SK-N-MC (cell line): Measurements from ENCODE around the gene TGFB2.

Experiments
- DNase-seq: peaks from one replicate; pipeline ENCODE4 v3.0.0-alpha.2; 2011; ENCODE audit warnings: low read depth, low spot score
- H3K27ac ChIP-seq: fragments of 200-600 bp; sonication (generic); 2 replicates; pipeline ENCODE4 v1.5.1; 2016; ENCODE audit warnings: mixed run types
- H3K36me3 ChIP-seq: fragments of 200-600 bp; sonication (generic); 2 replicates; pipeline ENCODE4 v1.6.1; 2017; ENCODE audit warnings: antibody characterized with exemption, low read length, mixed read lengths; ENCODE audit not compliant: insufficient read depth
- H3K4me3 ChIP-seq: fragments of 200-600 bp; sonication (generic); 2 replicates; pipeline ENCODE4 v1.5.1; 2016
- H3K9ac ChIP-seq: fragments of 200-600 bp; sonication (generic); 2 replicates; pipeline ENCODE4 v1.8.0; 2017; ENCODE audit warnings: mixed run types, mixed read lengths; ENCODE audit not compliant: insufficient read length
- H3K9me3 ChIP-seq: fragments of 200-600 bp; sonication (generic); 2 replicates; pipeline ENCODE4 v1.6.1; 2017; ENCODE audit warnings: low read depth, mild to moderate bottlenecking, antibody characterized with exemption, low read length, moderate library complexity, mixed read lengths
- EZH2 ChIP-seq: fragments of 200-600 bp; sonication (generic); IDR thresholded peaks from one replicate; pipeline ENCODE4 v1.6.1; 2017; ENCODE audit warnings: antibody characterized with exemption
- FOXP2 ChIP-seq: optimal IDR thresholded peaks from 2 replicates; pipeline ENCODE3; 2011; ENCODE audit warnings: mild to moderate bottlenecking, moderate library complexity; ENCODE audit not compliant: insufficient read depth; ENCODE audit errors: extremely low read length, control extremely low read depth
- POLR2AphosphoS5 ChIP-seq: IDR thresholded peaks from 2 replicates; pipeline ENCODE4 v1.6.1; 2012; ENCODE audit warnings: mild to moderate bottlenecking, low read depth, low read length, borderline replicate concordance

TGFB2 gene

DNA sequence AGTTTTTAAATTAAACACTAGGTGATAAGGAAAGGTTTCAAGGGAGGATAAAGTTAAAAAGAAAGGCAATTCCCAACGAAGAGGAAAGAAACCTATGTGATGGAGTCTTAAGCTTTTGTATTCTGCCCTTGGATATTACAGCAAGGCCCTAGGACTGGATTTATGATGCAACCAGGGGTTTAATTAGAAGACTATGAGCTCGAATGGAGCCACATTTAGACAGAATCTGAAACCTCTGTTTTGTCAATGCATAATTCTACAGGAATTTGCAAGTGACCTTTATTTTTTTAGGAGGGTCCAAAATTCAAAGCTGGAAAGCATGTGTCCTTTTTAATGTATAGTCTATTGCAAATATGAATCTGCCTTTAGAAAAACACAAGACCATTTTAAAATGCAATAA lies 37.9 kb downstream of the TGFB2 start:
- Histone ChIP-seq H3K9me3 (no peaks in the 10 kb centered on the region), H3K36me3 (no peaks in the 10 kb centered on the region), H3K9ac (no peak overlapping the region), H3K4me3 (no peak overlapping the region), H3K27ac (peak overlapping the region; percentile 37; the same call in 1 of the 2 replicates)
- DNase-seq: no peak
- TF ChIP-seq POLR2AphosphoS5 (no peak), EZH2 (no peak), FOXP2 (no peak)

DNA sequence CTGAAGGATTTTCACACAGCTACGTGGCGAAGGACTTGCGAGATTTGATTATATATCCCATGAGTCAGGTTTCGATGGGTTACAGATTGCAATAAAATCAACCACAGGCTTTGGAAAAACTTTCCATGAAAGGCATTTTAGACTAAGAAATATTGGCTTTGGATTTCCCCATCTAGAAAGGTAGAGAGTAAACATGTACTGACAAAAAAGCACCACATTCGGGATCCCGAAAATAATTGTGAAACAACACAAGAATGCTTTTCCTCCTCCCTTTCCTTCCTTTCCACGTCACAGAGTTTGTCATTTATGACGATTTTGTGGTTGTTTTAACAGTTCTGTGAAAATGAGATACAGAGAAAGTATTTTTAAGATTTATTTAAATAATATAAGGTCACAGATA lies 38.5 kb downstream of the TGFB2 start:
- no peaks in the 10 kb centered on the region for H3K9me3 ChIP-seq
- no peak overlapping the region for H3K9ac ChIP-seq
- no peak for DNase-seq
- no peaks in the 10 kb centered on the region for H3K36me3 ChIP-seq
- H3K27ac ChIP-seq: peak overlapping the region; percentile 37
- TF ChIP-seq EZH2 (no peak), POLR2AphosphoS5 (no peak), FOXP2 (no peak)
- H3K4me3 ChIP-seq: 0 out of 2 replicates have a peak overlapping the region, but pooled peaks have one; percentile 21

GRCh38 chr1:218384581-218384993 lies 39.5 kb downstream of the TGFB2 start:
- TF ChIP-seq FOXP2 (no peak), EZH2 (no peak), POLR2AphosphoS5 (no peak)
- DNase-seq: no peak
- Histone ChIP-seq H3K4me3 (no peak overlapping the region), H3K36me3 (no peaks in the 10 kb centered on the region), H3K9me3 (no peaks in the 10 kb centered on the region), H3K9ac (no peak overlapping the region), H3K27ac (no peak overlapping the region)

GRCh38 chr1:218388591-218388990 lies 43.5 kb downstream of the TGFB2 start:
- H3K9me3 ChIP-seq: no peaks in the 10 kb centered on the region
- H3K36me3 ChIP-seq: no peaks in the 10 kb centered on the region
- H3K9ac ChIP-seq: no peak overlapping the region
- TF ChIP-seq FOXP2 (no peak), EZH2 (no peak), POLR2AphosphoS5 (no peak)
- DNase-seq: no peak
- no peak overlapping the region for H3K27ac ChIP-seq
- no peak overlapping the region for H3K4me3 ChIP-seq

DNA sequence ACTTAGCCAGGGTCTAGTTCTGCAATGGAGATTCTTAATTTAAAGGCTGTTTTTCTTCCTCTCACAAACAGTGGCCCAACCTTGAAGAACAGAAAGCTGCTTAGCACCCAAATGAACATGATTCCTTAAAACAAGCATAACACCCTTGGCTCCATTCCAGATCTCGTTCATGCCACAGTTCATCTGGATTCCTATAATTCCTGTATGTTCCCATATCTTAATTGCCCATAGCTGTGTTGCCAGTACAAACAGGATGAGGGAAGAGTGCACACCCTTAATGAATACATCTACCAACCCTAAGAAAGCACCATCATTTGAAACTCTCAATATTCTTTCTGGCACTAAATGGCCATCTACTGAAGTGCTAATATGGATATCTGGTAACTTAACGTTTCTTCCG lies 45.5 kb downstream of the TGFB2 start:
- H3K4me3 ChIP-seq: 0 out of 2 replicates have a peak overlapping the region, but pooled peaks have one; percentile 20
- no peak overlapping the region for H3K27ac ChIP-seq
- H3K9ac ChIP-seq: no peak overlapping the region
- H3K9me3 ChIP-seq: no peaks in the 10 kb centered on the region
- no peaks in the 10 kb centered on the region for H3K36me3 ChIP-seq
- TF ChIP-seq FOXP2: no peak
- TF ChIP-seq EZH2: no peak
- no peak for TF ChIP-seq POLR2AphosphoS5
- DNase-seq: no peak

DNA sequence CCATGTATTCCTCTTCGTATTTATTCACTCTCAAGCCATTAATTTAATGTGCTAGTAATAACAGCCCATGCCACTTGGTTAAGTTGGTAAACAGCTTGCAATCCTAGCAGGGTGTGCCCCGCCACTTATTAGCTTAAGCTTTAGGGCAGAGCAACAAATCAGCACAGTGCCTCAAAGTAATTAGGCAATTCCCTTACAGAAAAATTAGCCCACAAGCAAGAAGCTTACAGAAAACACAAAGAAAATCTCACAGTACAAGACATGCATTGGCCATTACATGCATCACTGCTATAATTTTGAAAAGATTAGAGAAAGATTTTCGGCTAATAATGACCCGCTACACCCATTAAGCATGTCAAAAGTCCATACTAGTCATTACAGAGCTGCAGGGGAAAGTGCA lies 47.6 kb downstream of the TGFB2 start:
- H3K27ac ChIP-seq: no peak overlapping the region
- no peak for DNase-seq
- TF ChIP-seq EZH2: no peak
- TF ChIP-seq POLR2AphosphoS5: no peak
- no peak for TF ChIP-seq FOXP2
- no peak overlapping the region for H3K9ac ChIP-seq
- no peaks in the 10 kb centered on the region for H3K9me3 ChIP-seq
- no peaks in the 10 kb centered on the region for H3K36me3 ChIP-seq
- H3K4me3 ChIP-seq: no peak overlapping the region

DNA sequence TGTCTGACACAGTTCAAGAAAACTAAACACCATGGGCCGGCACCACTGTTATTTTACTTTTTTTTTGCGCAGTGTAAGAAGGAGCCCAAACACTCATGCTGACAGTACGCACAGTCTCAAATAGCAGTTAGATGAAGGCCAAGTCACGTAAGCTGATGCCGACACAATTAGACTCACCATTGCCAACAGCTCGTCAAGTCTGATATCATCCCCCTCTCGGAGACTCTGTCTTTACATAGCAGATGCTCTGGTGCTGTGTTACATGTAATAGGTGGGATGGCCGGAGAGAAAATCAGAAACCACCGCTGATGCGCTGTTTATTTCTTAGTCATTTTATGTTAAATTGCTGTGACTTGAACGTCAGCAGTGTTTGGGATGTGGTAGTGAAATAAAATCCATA lies 49.3 kb downstream of the TGFB2 start:
- Histone ChIP-seq H3K9me3 (no peaks in the 10 kb centered on the region), H3K36me3 (no peaks in the 10 kb centered on the region), H3K9ac (no peak overlapping the region), H3K4me3 (no peak overlapping the region), H3K27ac (no peak overlapping the region)
- TF ChIP-seq FOXP2: no peak
- no peak for TF ChIP-seq POLR2AphosphoS5
- TF ChIP-seq EZH2: no peak
- DNase-seq: no peak

GRCh38 chr1:218394989-218395388 lies 49.9 kb downstream of the TGFB2 start:
- Histone ChIP-seq H3K27ac (no peak overlapping the region), H3K9ac (no peak overlapping the region), H3K9me3 (no peaks in the 10 kb centered on the region), H3K4me3 (no peak overlapping the region), H3K36me3 (no peaks in the 10 kb centered on the region)
- TF ChIP-seq POLR2AphosphoS5 (no peak), FOXP2 (no peak), EZH2 (no peak)
- no peak for DNase-seq

GRCh38 chr1:218395916-218396315 lies 50.8 kb downstream of the TGFB2 start:
- Histone ChIP-seq H3K27ac (no peak overlapping the region), H3K36me3 (no peaks in the 10 kb centered on the region), H3K9ac (no peak overlapping the region), H3K9me3 (no peaks in the 10 kb centered on the region), H3K4me3 (no peak overlapping the region)
- DNase-seq: no peak
- TF ChIP-seq EZH2 (no peak), POLR2AphosphoS5 (no peak)
